HFFc6 (cell line): ENCODE results near the gene ATP8A2. TPM values are rescaled to one million over a fixed set of nuclear protein-coding genes. Genes with fewer than 3 reads are reported as not detected.

Experiments used
- DNase-seq: peaks from one replicate; pipeline ENCODE4 v3.0.0-alpha.2; 2018
- H3K27ac Mint-ChIP-seq: 2 replicates; pipeline ENCODE4 v1.8.0; 2020; ENCODE audit warnings: mild to moderate bottlenecking, mixed read lengths
- H3K27me3 Mint-ChIP-seq: 2 replicates; pipeline ENCODE4 v1.8.0; 2021; ENCODE audit warnings: mild to moderate bottlenecking, moderate library complexity, mixed read lengths; ENCODE audit not compliant: insufficient read depth
- H3K36me3 Mint-ChIP-seq: 2 replicates; pipeline ENCODE4 v1.8.0; 2021; ENCODE audit warnings: low read depth, mixed read lengths
- H3K4me1 Mint-ChIP-seq: 2 replicates; pipeline ENCODE4 v1.8.0; 2020; ENCODE audit warnings: low read depth, mixed read lengths
- H3K4me3 Mint-ChIP-seq: 2 replicates; pipeline ENCODE4 v1.8.0; 2020; ENCODE audit warnings: mild to moderate bottlenecking, moderate library complexity, mixed read lengths
- H3K9me3 Mint-ChIP-seq: 2 replicates; pipeline ENCODE4 v1.8.0; 2020; ENCODE audit warnings: mild to moderate bottlenecking, mixed read lengths
- total RNA-seq, 6 experiments: library from RNA; stranded (reverse); fragmentation: NEBNext Ultra II Directional; extraction: Animal tissue kit (Norgen Biotek cat#: 25700); gene quantifications; 2 replicates in 1 of 6; 3 replicates in 5 of 6; pipeline ENCODE4 v1.2.3, GENCODE V29; 2021
- TF ChIP-seq, protein P1 (sequence below): fragments of 200-600 bp; sonication (generic); IDR thresholded peaks from 2 replicates; pipeline ENCODE4 v1.5.0; 2021; ENCODE audit warnings: antibody characterized with exemption, mild to moderate bottlenecking

Gene ATP8A2
- total RNA-seq, 6 experiments from 2014 or later = 0.02 TPM; not detected in 5

- H3K4me3 Mint-ChIP-seq = no peak overlapping the region
- peaks cover 9% of the 10 kb centered on the region; the same call in 1 of the 2 replicates for H3K36me3 Mint-ChIP-seq
- DNase-seq = no peak
- H3K4me1 Mint-ChIP-seq = no peaks in the 10 kb centered on the region
- peaks cover 63% of the 10 kb centered on the region for H3K9me3 Mint-ChIP-seq
- H3K27me3 Mint-ChIP-seq = peaks cover 2% of the 10 kb centered on the region; the same call in 1 of the 2 replicates
- no peak overlapping the region for H3K27ac Mint-ChIP-seq
- TF ChIP-seq, protein P1, sequence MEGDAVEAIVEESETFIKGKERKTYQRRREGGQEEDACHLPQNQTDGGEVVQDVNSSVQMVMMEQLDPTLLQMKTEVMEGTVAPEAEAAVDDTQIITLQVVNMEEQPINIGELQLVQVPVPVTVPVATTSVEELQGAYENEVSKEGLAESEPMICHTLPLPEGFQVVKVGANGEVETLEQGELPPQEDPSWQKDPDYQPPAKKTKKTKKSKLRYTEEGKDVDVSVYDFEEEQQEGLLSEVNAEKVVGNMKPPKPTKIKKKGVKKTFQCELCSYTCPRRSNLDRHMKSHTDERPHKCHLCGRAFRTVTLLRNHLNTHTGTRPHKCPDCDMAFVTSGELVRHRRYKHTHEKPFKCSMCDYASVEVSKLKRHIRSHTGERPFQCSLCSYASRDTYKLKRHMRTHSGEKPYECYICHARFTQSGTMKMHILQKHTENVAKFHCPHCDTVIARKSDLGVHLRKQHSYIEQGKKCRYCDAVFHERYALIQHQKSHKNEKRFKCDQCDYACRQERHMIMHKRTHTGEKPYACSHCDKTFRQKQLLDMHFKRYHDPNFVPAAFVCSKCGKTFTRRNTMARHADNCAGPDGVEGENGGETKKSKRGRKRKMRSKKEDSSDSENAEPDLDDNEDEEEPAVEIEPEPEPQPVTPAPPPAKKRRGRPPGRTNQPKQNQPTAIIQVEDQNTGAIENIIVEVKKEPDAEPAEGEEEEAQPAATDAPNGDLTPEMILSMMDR = no peak
Measured at GRCh38 chr13:25692099-25692498, 320.3 kb downstream of the ATP8A2 start.

GRCh38 chr13:25699056-25699455 is 327.3 kb downstream of the ATP8A2 start:
- Mint-ChIP-seq H3K27me3 (no peaks in the 10 kb centered on the region; the same call in 1 of the 2 replicates), H3K9me3 (peaks cover 75% of the 10 kb centered on the region), H3K36me3 (no peaks in the 10 kb centered on the region), H3K4me3 (no peak overlapping the region), H3K27ac (no peak overlapping the region), H3K4me1 (no peaks in the 10 kb centered on the region)
- TF ChIP-seq, protein P1 = no peak
- DNase-seq = no peak

DNA sequence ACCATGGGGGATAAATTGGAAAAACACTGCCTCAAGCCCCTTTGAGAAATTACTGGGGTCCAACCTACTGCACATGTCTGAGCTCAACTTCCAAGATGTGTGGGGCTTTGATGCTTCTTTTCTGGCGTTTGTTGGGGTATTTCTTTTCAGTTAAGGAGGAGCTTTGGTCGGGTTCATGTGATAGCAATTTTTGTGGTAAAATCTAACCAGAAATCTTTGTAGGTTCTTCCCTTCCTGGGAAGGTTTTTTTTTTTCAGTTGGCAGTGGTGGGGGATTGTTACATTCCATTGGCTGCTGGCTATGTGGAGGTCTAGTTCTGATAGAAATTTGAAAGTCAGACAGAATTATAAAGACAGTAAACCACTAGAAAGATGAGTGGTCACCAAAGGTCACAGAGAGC is 327.8 kb downstream of the ATP8A2 start:
- H3K27me3 Mint-ChIP-seq = no peaks in the 10 kb centered on the region; the same call in 1 of the 2 replicates
- TF ChIP-seq, protein P1 = no peak
- DNase-seq = no peak
- no peaks in the 10 kb centered on the region for H3K36me3 Mint-ChIP-seq
- H3K9me3 Mint-ChIP-seq = peaks cover 80% of the 10 kb centered on the region
- no peak overlapping the region for H3K4me3 Mint-ChIP-seq
- no peak overlapping the region for H3K27ac Mint-ChIP-seq
- H3K4me1 Mint-ChIP-seq = no peaks in the 10 kb centered on the region

DNA sequence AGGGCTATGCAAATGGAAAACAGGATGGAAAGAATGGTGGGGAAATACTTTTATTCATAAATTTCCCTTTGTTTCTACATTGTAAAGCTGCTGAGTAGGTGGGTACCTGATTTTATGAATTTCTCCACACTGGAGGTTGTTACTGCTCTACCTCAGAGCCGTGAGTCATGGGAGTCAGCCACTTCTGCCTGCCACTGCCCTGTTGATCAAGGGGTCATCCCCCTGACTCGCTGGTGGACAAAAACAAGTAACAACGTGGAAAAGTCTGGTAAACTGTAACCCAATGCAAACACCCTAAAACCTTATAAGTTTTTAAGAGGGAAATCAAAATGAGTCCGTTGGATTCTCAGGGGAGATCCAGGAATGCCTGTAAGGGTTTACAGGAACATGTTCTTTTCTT is 329.5 kb downstream of the ATP8A2 start:
- TF ChIP-seq, protein P1 = no peak
- DNase-seq = no peak
- Mint-ChIP-seq H3K36me3 (no peaks in the 10 kb centered on the region), H3K27me3 (no peaks in the 10 kb centered on the region; the same call in 1 of the 2 replicates), H3K4me3 (no peak overlapping the region), H3K4me1 (no peaks in the 10 kb centered on the region), H3K27ac (no peak overlapping the region), H3K9me3 (peaks cover 67% of the 10 kb centered on the region)

GRCh38 chr13:25702386-25702785 is 330.6 kb downstream of the ATP8A2 start:
- Mint-ChIP-seq H3K36me3 (no peaks in the 10 kb centered on the region), H3K27ac (no peak overlapping the region), H3K4me3 (no peak overlapping the region), H3K27me3 (no peaks in the 10 kb centered on the region; the same call in 1 of the 2 replicates), H3K9me3 (peaks cover 57% of the 10 kb centered on the region), H3K4me1 (no peaks in the 10 kb centered on the region)
- DNase-seq = no peak
- TF ChIP-seq, protein P1 = no peak

DNA sequence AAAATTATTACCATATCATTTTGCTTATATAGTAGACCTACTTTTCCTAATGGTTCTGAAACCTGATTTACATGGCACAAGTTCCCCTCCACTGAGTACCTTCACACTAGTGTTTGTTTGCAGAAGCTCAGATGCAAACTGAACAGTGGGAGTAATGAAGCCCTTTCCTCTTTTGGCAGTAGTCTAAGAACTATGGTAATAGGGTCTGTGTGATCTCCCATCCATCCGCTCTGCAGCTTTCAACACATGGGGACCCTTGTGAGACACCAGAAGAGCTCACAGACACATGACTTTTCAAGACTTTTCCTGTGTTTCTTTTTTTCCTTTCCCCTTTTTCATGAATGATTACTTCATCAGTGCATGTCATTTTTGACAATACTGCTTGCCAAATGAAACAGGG is 336.0 kb downstream of the ATP8A2 start:
- DNase-seq = no peak
- H3K9me3 Mint-ChIP-seq = peaks cover 37% of the 10 kb centered on the region
- H3K36me3 Mint-ChIP-seq = no peaks in the 10 kb centered on the region
- TF ChIP-seq, protein P1 = no peak
- H3K27me3 Mint-ChIP-seq = no peaks in the 10 kb centered on the region; the same call in 1 of the 2 replicates
- no peak overlapping the region for H3K4me3 Mint-ChIP-seq
- no peak overlapping the region for H3K27ac Mint-ChIP-seq
- no peaks in the 10 kb centered on the region for H3K4me1 Mint-ChIP-seq
